OCI-LY7 (cell line): Measurements from ENCODE around the gene EPB41L4A. TPM values are rescaled to one million over a fixed set of nuclear protein-coding genes. Genes with fewer than 3 reads are reported as not detected.

ENCODE experiments used
- BruUV-seq: library from RNA; stranded (reverse); fragments of 400-500 nt; replicated peaks from 2 replicates; lab custom pipeline; 2021; lab: Mats Ljungman, UMichigan
- CTCF ChIA-PET: fragments of 300-600 bp; sonication (Branson Sonifier 250); formaldehyde crosslinking; loops from one replicate; lab custom pipeline; 2022; ENCODE audit warnings: antibody characterized with exemption; ENCODE audit not compliant: unreplicated experiment; lab: Charles Lee
- POLR2A ChIA-PET: fragments of 300-600 bp; sonication (Branson Sonifier 250); formaldehyde crosslinking; loops from one replicate; lab custom pipeline; 2022; ENCODE audit warnings: antibody characterized with exemption; lab: Charles Lee
- DNase-seq: peaks from one replicate; pipeline ENCODE4 v3.0.0-alpha.2; 2015; ENCODE audit warnings: low spot score
- H2AFZ ChIP-seq: fragments of 200-600 bp; sonication (generic), shearing (Covaris generic); 2 replicates; pipeline ENCODE4 v1.6.1; 2014; ENCODE audit warnings: mild to moderate bottlenecking, antibody characterized with exemption, low read length, moderate library complexity
- H3K27ac ChIP-seq: fragments of 200-600 bp; sonication (generic); 2 replicates; pipeline ENCODE4 v1.5.1; 2014; ENCODE audit warnings: mixed run types, low read depth, mild to moderate bottlenecking, moderate library complexity, low read length, inconsistent platforms; ENCODE audit not compliant: poor library complexity, severe bottlenecking
- H3K36me3 ChIP-seq: fragments of 200-600 bp; sonication (generic); 2 replicates; pipeline ENCODE4 v1.6.1; 2014; ENCODE audit warnings: mild to moderate bottlenecking, antibody characterized with exemption, low read length, moderate library complexity, mixed read lengths; ENCODE audit not compliant: insufficient read depth
- H3K4me1 ChIP-seq: fragments of 200-600 bp; sonication (generic); 2 replicates; pipeline ENCODE4 v1.5.1; 2014; ENCODE audit warnings: mild to moderate bottlenecking, low read length; ENCODE audit not compliant: insufficient read depth, poor library complexity, severe bottlenecking
- H3K4me2 ChIP-seq: fragments of 200-600 bp; sonication (generic); 2 replicates; pipeline ENCODE4 v1.6.1; 2014; ENCODE audit warnings: mild to moderate bottlenecking, low read length
- H3K4me3 ChIP-seq: fragments of 200-600 bp; sonication (generic); 2 replicates; pipeline ENCODE4 v1.5.1; 2014; ENCODE audit warnings: mild to moderate bottlenecking, low read depth, low read length; ENCODE audit not compliant: poor library complexity, severe bottlenecking
- H3K79me2 ChIP-seq: fragments of 200-600 bp; sonication (generic); 2 replicates; pipeline ENCODE4 v1.6.1; 2016; ENCODE audit warnings: low read depth, mild to moderate bottlenecking, low read length, moderate library complexity, mixed read lengths; ENCODE audit not compliant: insufficient read depth
- H3K9me2 ChIP-seq: fragments of 200-600 bp; sonication (generic); 2 replicates; pipeline ENCODE4 v1.6.1; 2016; ENCODE audit warnings: mild to moderate bottlenecking, low read length, mixed read lengths; ENCODE audit not compliant: insufficient read depth
- H3K9me3 ChIP-seq: fragments of 200-600 bp; sonication (generic); 2 replicates; pipeline ENCODE4 v1.6.1; 2014; ENCODE audit warnings: mild to moderate bottlenecking, mixed run types, low read length, mixed read lengths
- H4K20me1 ChIP-seq: fragments of 200-600 bp; sonication (generic); 2 replicates; pipeline ENCODE4 v1.6.1; 2014; ENCODE audit warnings: mild to moderate bottlenecking, antibody characterized with exemption, low read length, moderate library complexity, mixed read lengths; ENCODE audit not compliant: insufficient read depth
- EZH2phosphoT487 ChIP-seq: fragments of 200-600 bp; sonication (generic); IDR thresholded peaks from 2 replicates; pipeline ENCODE4 v1.6.1; 2018; ENCODE audit warnings: low read depth, borderline replicate concordance, mild to moderate bottlenecking, mixed run types, antibody characterized with exemption, low read length, moderate library complexity, mixed read lengths
- intact Hi-C: fragments of 100-400 bp; cut with micrococcal nuclease; formaldehyde crosslinking; loops from one replicate; pipeline ENCODE4 v1.10.0; 2022; ENCODE audit not compliant: unreplicated experiment
- total RNA-seq, 2 experiments: library from RNA; depleted of rRNA in 1 of 2; stranded (reverse); fragments of >200 nt in 1 of 2; shearing (Covaris generic) in 1 of 2; gene quantifications; 2 replicates each; pipeline ENCODE4 v1.2.3, GENCODE V29; 2014 to 2022
- TF ChIP-seq, protein P1 (sequence below): fragments of 200-600 bp; sonication (generic); conservative IDR thresholded peaks from 2 replicates; pipeline ENCODE4 v1.5.1; 2014; ENCODE audit warnings: mild to moderate bottlenecking, antibody characterized with exemption, low read length, moderate library complexity, mixed read lengths

The EPB41L4A gene
- total RNA-seq, 2 experiments from 2014 or later = 0.03 TPM; not detected in 1

DNA sequence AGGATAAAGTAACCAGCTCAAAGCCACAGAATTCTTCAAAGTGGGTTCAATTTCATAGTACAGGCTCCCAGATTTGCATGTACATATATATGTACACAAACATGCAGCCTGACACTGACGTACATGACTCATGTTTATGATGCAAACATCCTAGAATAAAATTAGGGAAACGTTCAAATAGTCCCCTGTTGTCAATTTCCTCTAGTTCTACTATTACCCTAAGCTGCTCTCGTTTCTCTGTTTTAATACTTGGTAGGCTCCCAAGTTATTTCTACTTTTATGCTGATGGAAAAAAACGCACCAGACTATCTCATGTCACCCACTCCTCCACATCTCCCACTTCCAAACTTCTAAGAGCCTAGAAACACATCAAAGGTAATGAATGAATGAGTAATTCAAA is 229.7 kb downstream of the EPB41L4A start:
- TF ChIP-seq EZH2phosphoT487 = no peak
- TF ChIP-seq, protein P1, sequence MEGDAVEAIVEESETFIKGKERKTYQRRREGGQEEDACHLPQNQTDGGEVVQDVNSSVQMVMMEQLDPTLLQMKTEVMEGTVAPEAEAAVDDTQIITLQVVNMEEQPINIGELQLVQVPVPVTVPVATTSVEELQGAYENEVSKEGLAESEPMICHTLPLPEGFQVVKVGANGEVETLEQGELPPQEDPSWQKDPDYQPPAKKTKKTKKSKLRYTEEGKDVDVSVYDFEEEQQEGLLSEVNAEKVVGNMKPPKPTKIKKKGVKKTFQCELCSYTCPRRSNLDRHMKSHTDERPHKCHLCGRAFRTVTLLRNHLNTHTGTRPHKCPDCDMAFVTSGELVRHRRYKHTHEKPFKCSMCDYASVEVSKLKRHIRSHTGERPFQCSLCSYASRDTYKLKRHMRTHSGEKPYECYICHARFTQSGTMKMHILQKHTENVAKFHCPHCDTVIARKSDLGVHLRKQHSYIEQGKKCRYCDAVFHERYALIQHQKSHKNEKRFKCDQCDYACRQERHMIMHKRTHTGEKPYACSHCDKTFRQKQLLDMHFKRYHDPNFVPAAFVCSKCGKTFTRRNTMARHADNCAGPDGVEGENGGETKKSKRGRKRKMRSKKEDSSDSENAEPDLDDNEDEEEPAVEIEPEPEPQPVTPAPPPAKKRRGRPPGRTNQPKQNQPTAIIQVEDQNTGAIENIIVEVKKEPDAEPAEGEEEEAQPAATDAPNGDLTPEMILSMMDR = no peak
- ChIA-PET POLR2A (no interaction called here), CTCF (no interaction called here)
- intact Hi-C loops = no loop called here
- Histone ChIP-seq H3K4me3 (no peak overlapping the region), H3K4me1 (no peaks in the 10 kb centered on the region), H3K4me2 (no peak overlapping the region), H4K20me1 (no peaks in the 10 kb centered on the region), H2AFZ (no peak overlapping the region), H3K27ac (no peak overlapping the region), H3K79me2 (no peaks in the 10 kb centered on the region), H3K36me3 (no peaks in the 10 kb centered on the region), H3K9me2 (no peaks in the 10 kb centered on the region), H3K9me3 (no peaks in the 10 kb centered on the region)
- no TSS peak for BruUV-seq
- DNase-seq = no peak

DNA sequence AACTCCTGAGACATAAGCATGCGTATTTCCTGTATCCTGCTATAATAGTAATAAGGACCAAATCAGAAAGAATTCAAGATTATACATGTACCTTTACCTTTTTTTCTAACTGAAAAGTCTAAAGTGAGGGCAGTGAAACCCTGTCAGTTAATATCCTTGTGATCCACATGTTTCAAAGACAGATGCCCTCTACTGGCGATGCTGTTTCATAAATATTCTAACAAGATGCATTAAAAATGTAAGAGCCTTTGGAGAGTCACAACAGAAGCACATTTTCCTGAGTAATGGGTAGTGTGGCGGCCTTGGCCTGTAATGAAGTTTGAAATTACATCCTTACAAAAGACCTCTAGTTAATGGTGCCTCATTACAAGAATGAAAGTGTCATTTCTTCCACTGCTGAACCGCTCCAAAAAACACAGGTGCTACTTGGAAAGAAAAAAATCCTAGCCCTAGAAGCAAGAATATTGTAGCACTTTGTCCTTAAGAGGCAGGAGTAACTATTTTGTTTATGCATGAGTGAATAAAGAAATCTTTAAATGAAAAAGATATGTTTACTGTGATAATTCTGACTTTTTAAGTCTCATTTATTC is 232.6 kb downstream of the EPB41L4A start:
- Histone ChIP-seq H3K4me3 (no peak overlapping the region), H2AFZ (no peak overlapping the region), H3K4me1 (no peaks in the 10 kb centered on the region), H3K27ac (no peak overlapping the region), H3K36me3 (no peaks in the 10 kb centered on the region), H3K9me2 (no peaks in the 10 kb centered on the region), H3K4me2 (no peak overlapping the region), H3K9me3 (no peaks in the 10 kb centered on the region), H3K79me2 (no peaks in the 10 kb centered on the region), H4K20me1 (no peaks in the 10 kb centered on the region)
- POLR2A ChIA-PET = no interaction called here
- CTCF ChIA-PET = no interaction called here
- no TSS peak for BruUV-seq
- TF ChIP-seq, protein P1 = peak; percentile 88
- no peak for TF ChIP-seq EZH2phosphoT487
- DNase-seq = peak; percentile 57
- intact Hi-C loops = no loop called here

DNA sequence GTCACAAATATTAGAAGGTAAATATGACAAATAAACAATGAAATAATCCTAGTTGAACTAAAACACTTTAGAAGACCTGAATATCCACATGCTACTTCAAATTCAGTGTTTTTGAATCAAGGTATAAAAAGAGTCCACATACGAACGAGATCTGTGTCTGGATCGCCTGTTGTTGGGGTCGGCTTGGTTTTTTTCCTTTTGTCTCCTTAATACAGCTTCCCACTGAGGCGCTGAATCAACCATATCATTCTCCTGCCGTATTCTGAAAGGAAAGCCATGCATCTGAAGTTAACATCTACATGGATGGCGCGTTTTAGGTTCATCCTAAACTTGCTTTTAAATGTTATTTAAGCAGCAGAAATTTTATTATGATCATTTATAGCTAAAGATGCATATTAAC is 235.2 kb downstream of the EPB41L4A start:
- ChIA-PET CTCF (no interaction called here), POLR2A (no interaction called here)
- H3K27ac ChIP-seq = no peak overlapping the region
- no peak overlapping the region for H3K4me2 ChIP-seq
- H3K9me3 ChIP-seq = no peaks in the 10 kb centered on the region
- H3K36me3 ChIP-seq = no peaks in the 10 kb centered on the region
- no peaks in the 10 kb centered on the region for H3K79me2 ChIP-seq
- intact Hi-C loops = no loop called here
- no peaks in the 10 kb centered on the region for H3K9me2 ChIP-seq
- no peak overlapping the region for H3K4me3 ChIP-seq
- no peaks in the 10 kb centered on the region for H4K20me1 ChIP-seq
- H3K4me1 ChIP-seq = no peaks in the 10 kb centered on the region
- TF ChIP-seq, protein P1 = no peak
- TF ChIP-seq EZH2phosphoT487 = no peak
- DNase-seq = no peak
- no TSS peak for BruUV-seq
- no peak overlapping the region for H2AFZ ChIP-seq
